IPS-18c (cell line): Measurements from ENCODE around the gene OR51E2.
"Not testable (repeated sequence)": the region's sequence is repeated elsewhere in the genome, so short reads cannot be mapped to it uniquely, and the experiment has no call there.

Experiments
- H3K4me3 ChIP-seq: 2 replicates; pipeline ENCODE4 v1.7.0; 2013; ENCODE audit warnings: low read depth, mild to moderate bottlenecking, low read length, moderate library complexity; ENCODE audit not compliant: insufficient read depth
- H3K9me3 ChIP-seq: one replicate; pipeline ENCODE4 v1.6.1; 2013; ENCODE audit warnings: mild to moderate bottlenecking, low read length, moderate library complexity; ENCODE audit not compliant: control insufficient read depth, insufficient read depth

The OR51E2 gene, protein sequence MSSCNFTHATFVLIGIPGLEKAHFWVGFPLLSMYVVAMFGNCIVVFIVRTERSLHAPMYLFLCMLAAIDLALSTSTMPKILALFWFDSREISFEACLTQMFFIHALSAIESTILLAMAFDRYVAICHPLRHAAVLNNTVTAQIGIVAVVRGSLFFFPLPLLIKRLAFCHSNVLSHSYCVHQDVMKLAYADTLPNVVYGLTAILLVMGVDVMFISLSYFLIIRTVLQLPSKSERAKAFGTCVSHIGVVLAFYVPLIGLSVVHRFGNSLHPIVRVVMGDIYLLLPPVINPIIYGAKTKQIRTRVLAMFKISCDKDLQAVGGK

DNA sequence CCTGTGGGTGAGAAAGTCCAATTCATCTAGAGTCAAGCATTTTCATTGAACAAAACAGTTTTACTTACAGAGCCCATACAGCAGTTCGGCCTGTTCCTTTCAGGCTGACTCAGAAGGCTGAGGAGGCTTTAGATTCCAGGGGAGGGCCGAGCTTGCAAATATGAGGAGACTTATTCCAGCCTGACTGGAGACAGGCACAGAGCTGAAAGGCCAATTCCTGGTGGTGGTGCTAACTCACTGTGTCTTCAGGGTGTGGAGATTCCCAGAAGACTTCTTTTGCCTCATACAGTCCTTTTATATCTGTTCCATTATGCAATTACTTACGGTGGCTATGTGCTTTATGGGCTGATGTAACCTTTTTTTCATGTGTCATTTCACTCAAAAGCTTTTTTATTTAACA lies at the start of gene OR51E2:
Gene OR51E2 (minus strand): TSS at position 269 of the 400 bp plus-strand sequence. CDS start 15,142 bp downstream, outside the sequence.
- H3K4me3 ChIP-seq = no peak within 1 kb of the TSS
- no peaks in the 10 kb centered on the region for H3K9me3 ChIP-seq

- no peak overlapping the region for H3K4me3 ChIP-seq
- H3K9me3 ChIP-seq = no peaks in the 10 kb centered on the region
Observed at GRCh38 chr11:4740735-4741134, 43.1 kb upstream of the OR51E2 start.

GRCh38 chr11:4727171-4727570 lies 29.5 kb upstream of the OR51E2 start:
- no peak overlapping the region for H3K4me3 ChIP-seq
- H3K9me3 ChIP-seq = no peaks in the 10 kb centered on the region

DNA sequence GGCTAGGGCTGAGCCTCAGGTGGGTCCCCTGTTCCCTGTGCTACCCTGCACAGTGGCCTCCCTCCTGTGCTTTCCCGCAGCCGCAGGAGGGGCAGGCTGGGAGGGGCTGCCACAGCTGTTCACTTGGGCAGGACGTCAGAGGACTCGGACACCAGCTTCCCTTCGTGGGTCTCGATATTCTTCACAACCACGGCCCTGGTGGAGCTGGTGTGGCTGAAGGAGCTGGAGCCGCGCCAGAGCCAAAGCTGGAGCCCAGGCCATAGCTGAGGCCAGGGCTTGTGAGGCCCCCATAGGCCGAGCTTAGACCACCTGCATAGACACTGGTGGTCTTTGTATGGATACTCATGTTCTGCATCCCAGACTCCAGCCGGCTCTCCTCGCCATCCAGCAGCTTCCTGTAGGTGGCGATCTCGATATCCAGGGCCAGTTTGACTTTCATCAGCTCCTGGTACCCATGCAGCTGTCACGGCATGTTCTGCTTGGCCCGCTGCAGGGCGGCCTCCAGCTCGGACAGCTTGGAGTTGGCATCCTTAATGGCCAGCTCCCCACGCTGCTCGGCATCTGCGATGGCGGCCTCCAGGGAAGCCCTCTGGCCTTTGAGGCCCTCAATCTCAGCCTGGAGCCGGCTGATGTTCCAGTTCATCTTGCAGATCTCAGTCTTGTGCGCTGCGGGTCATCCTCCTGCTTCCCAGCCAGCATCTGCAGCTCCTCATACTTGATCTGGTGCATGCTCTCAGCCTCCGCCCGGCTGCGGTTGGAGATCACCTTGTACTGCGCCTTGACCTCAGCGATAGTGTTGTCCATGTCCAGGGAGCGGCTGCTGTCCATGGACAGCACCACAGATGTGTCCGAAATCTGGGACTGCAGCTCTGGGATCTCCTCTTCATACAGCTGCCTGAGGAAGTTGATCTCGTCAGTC lies 25.2 kb upstream of the OR51E2 start:
- not testable (repeated sequence) for H3K4me3 ChIP-seq, H3K9me3 ChIP-seq

GRCh38 chr11:4714300-4714699 lies 16.6 kb upstream of the OR51E2 start:
- no peaks in the 10 kb centered on the region for H3K9me3 ChIP-seq
- H3K4me3 ChIP-seq = no peak overlapping the region

- Histone ChIP-seq H3K9me3 (no peaks in the 10 kb centered on the region), H3K4me3 (no peak overlapping the region)
Observed at GRCh38 chr11:4713241-4713640, 15.6 kb upstream of the OR51E2 start.

DNA sequence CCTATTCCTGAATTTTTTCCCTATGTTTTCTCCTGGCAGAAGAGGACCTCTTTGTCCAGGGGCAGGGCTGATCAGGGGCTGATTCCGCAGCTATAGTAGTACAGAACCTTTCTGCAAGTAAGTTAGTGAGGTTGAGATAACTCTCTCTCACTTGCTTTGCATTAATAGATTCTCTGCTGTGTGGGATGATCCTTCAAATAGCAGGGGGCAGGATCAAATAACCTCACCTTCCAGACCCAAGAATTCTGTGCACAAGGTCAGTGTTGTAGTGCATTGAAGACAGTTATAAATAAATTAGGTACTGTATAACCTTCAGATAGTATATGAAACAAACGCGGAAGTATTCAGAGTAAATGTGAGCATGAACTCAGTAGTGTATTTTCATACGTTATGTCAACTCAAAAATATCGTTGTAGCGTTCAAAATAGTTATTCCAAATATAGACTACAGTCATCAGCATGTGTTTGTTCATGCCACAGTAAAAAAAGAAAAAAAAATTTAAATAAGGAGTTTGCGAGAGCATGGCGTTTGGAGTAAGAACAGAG lies 7.2 kb upstream of the OR51E2 start:
- Histone ChIP-seq H3K9me3 (no peaks in the 10 kb centered on the region), H3K4me3 (no peak overlapping the region)

- no peak within 1 kb of the TSS for H3K4me3 ChIP-seq
- no peaks in the 10 kb centered on the region for H3K9me3 ChIP-seq
Observed at GRCh38 chr11:4704054-4704789, 6.6 kb upstream of the OR51E2 start, which contains the start of gene MMP26. TSS of gene MMP26 (plus strand) at chr11:4704784.

DNA sequence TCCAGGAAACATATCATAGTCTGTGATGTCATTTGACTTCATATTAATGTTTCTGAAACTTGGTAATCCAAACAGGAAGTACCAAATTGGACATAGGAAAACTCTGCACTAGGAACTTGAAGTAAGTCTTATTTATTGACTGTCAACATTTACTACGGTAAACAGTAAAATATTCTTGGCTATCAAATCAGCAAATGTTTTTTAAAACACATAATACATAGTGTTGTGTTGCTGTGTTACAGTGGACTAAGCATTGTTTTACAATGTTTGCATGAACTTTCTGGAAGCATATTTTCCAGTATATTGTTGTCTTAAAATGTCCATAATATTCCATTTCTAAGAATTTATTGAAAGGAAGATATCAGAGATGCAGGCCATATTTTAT lies 2.8 kb upstream of the OR51E2 start:
- Histone ChIP-seq H3K4me3 (no peak overlapping the region), H3K9me3 (no peaks in the 10 kb centered on the region)

DNA sequence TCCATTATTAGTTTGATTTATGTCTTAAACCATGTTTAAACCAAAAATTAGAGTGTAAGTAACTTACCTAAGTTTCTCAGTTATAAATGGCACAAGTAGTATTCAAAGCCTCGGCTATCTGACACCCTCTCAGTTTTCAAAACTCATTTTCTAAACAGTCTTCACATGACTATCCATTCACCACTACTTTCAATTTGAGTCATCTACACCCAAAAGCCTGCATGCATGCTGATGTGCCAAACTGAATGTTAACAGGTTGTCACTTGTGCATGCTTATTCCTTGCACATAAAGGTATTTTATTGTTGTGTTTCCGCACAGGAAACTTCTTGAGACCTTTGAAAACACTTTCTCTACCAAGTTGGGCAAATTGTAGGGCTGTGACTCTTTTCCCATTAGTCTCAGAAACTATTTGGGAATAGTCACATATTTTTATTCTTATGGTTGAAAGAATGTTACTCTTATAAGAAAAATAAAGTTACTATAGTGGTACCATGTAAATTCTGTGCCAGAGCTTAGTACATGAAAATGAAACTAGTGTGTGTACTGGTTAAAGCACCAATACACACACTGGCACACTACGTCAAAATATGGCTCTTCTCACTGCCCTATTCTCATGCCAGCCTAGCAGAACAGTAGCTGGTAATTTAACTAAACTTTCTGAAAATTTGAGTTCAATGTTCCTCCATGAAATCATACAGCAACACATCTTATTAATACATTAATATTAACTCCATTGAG lies 2.2 kb upstream of the OR51E2 start:
- H3K9me3 ChIP-seq = no peaks in the 10 kb centered on the region
- no peak overlapping the region for H3K4me3 ChIP-seq

DNA sequence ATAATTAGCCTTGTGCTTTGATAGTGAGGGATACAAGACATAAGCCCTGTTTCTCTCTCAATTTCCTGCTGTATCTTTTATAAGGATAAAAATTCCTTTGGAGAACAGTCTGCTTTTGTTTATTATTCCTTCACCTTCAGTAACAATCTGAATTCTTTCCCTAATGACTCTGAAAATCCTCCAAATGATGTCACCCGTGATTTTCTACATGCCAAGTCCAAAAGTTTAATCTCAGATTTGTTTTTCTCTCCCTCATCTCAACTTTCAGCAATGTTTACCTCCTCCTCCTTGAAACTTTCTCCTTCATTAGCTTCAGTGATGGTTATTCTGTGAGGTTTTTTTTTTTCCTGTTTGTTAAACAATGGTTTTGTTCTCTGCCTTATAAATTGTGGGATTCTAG lies 2.2 kb downstream of the OR51E2 start:
- Histone ChIP-seq H3K4me3 (no peak overlapping the region), H3K9me3 (no peaks in the 10 kb centered on the region)

DNA sequence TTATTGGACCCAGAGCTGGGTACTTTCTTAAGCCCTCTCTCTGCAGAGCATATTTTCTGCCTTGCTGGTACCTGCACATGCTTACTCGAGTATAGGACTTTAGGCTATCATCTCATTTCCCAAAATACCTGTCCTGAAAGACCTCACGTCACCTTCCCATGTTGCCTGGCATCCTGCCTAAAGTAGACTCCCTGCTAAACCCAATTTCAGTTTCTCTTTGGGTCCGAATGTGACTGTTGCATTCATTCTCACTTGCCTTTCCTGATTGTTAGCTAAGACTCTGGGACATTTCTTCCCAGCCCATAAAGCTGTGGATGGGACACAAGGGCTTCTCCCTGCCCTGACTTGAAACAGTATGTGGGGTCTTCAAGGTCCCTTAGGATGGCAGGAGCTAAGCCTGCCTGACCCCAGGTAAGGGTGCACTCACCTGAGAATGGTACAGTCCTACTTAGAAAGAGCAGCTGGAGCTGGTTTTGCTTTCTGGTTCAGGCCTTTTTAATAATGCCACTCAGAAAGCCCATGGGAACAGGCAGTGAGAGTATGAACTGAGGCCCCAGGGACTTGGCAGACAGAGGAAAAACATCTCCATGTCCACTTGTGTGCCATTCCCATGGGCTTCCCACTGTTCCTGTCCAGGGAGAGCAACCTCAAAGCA lies 12.9 kb downstream of the OR51E2 start:
- Histone ChIP-seq H3K4me3 (no peak overlapping the region), H3K9me3 (no peaks in the 10 kb centered on the region)

GRCh38 chr11:4682623-4683419 lies 14.8 kb downstream of the OR51E2 start:
- no peaks in the 10 kb centered on the region for H3K9me3 ChIP-seq
- no peak overlapping the region for H3K4me3 ChIP-seq

GRCh38 chr11:4680341-4680740 lies 17.3 kb downstream of the OR51E2 start:
- Histone ChIP-seq H3K9me3 (no peaks in the 10 kb centered on the region), H3K4me3 (no peak overlapping the region)

GRCh38 chr11:4677948-4678347 lies 19.7 kb downstream of the OR51E2 start:
- no peak overlapping the region for H3K4me3 ChIP-seq
- H3K9me3 ChIP-seq = no peaks in the 10 kb centered on the region

DNA sequence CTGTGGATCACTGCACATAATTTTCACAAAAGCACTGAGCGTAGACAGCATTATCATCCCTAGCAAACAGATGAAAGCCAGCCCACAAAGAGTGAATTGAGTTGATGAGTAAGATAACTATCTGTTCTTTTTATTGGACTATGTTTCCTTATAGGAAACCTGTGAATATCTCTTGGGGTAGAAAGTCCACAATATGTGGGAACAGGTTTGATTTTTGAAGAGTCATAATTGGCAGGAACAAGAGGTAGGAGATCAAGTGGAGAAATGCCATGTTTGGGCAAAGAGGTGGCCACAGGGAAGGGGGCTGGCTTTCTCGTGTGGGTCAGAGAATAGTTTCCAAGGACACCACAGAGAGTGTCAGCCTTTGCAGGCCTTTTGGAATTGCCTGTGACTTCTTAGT lies 23.9 kb downstream of the OR51E2 start:
- Histone ChIP-seq H3K9me3 (no peaks in the 10 kb centered on the region), H3K4me3 (no peak overlapping the region)
